Iris pigment epithelial cell (primary cell): ENCODE data around the gene RAB11FIP4.

Source experiments
- DNase-seq: peaks from one replicate; pipeline ENCODE4 v3.0.0-alpha.2; 2011; ENCODE audit warnings: low read depth

RAB11FIP4 gene

GRCh38 chr17:31387438-31387837 lies 4.0 kb upstream of the RAB11FIP4 start:
- peak; percentile 23 for DNase-seq

- no peak for DNase-seq
These were observed 3.1 kb upstream of the RAB11FIP4 start for GRCh38 chr17:31388351-31388750.

GRCh38 chr17:31388770-31389656 lies 2.5 kb upstream of the RAB11FIP4 start:
- DNase-seq = no peak

GRCh38 chr17:31389657-31390381 lies 1.7 kb upstream of the RAB11FIP4 start:
- no peak for DNase-seq

- DNase-seq = no peak
These were observed 1.1 kb upstream of the RAB11FIP4 start for GRCh38 chr17:31390426-31390747.

GRCh38 chr17:31390748-31391495 lies 553 bp upstream of the RAB11FIP4 start:
- no peak for DNase-seq

GRCh38 chr17:31392002-31392855 lies 754 bp downstream of the RAB11FIP4 start:
- DNase-seq = no peak

- no peak for DNase-seq
These were observed 1.6 kb downstream of the RAB11FIP4 start for GRCh38 chr17:31392856-31393748.

GRCh38 chr17:31393749-31394146 lies 2.3 kb downstream of the RAB11FIP4 start:
- no peak for DNase-seq

GRCh38 chr17:31394544-31394943 lies 3.1 kb downstream of the RAB11FIP4 start:
- DNase-seq = peak; percentile 72

- DNase-seq = no peak
These were observed 5.9 kb downstream of the RAB11FIP4 start for GRCh38 chr17:31397256-31397939.

- DNase-seq = no peak
These were observed 7.2 kb downstream of the RAB11FIP4 start for GRCh38 chr17:31398381-31399311.

- no peak for DNase-seq
These were observed 9.0 kb downstream of the RAB11FIP4 start for GRCh38 chr17:31400481-31400950.

GRCh38 chr17:31401456-31402254 lies 10.2 kb downstream of the RAB11FIP4 start:
- no peak for DNase-seq

- no peak for DNase-seq
These were observed 12.8 kb downstream of the RAB11FIP4 start for GRCh38 chr17:31404028-31404949.

- no peak for DNase-seq
These were observed 14.5 kb downstream of the RAB11FIP4 start for GRCh38 chr17:31405890-31406371.

- DNase-seq = no peak
These were observed 17.1 kb downstream of the RAB11FIP4 start for GRCh38 chr17:31408586-31408985.
